Kidney (tissue), 14 donors: ENCODE measurements around the gene RNF11. TPM values are rescaled to one million over a fixed set of nuclear protein-coding genes. Genes with fewer than 3 reads are reported as not detected.

Source experiments
- DNase-seq, 5 donors: peaks; one replicate each; pipeline ENCODE4 v3.0.0-alpha.2; 2013 to 2020
- FAIRE-seq: peaks from 2 replicates; lab custom pipeline; 2012; peaks lifted over from hg19 to GRCh38; lab: Jason Lieb, UNC
- H3K27ac ChIP-seq, 2 donors: one replicate each; pipeline ENCODE4 v1.7.0; 2013; ENCODE audit warnings: low read depth in 2 of 2, low read length in 2 of 2, inconsistent platforms in 1 of 2
- H3K27me3 ChIP-seq: one replicate; pipeline ENCODE4 v1.7.1; 2013; ENCODE audit warnings: low read length, inconsistent platforms; ENCODE audit not compliant: control insufficient read depth, insufficient read depth
- H3K36me3 ChIP-seq, 3 donors: one replicate each; pipeline versions ENCODE4 v1.7.0 to v1.7.1; 2013; ENCODE audit warnings: low read length in 3 of 3, control low read depth in 1 of 3, inconsistent platforms in 1 of 3; ENCODE audit not compliant: insufficient read depth in 3 of 3, control insufficient read depth in 2 of 3
- H3K4me1 ChIP-seq, 3 donors: one replicate each; pipeline versions ENCODE4 v1.7.0 to v1.7.1; 2013; ENCODE audit warnings: low read length in 3 of 3, inconsistent platforms in 1 of 3, low read depth in 1 of 3; ENCODE audit not compliant: control insufficient read depth in 2 of 3, insufficient read depth in 2 of 3
- H3K4me3 ChIP-seq, 3 donors: one replicate each; pipeline versions ENCODE4 v1.7.0 to v1.8.1; 2013; ENCODE audit warnings: low read length in 3 of 3, control low read depth in 1 of 3, inconsistent platforms in 1 of 3
- H3K9ac ChIP-seq, 3 donors: one replicate each; pipeline versions ENCODE4 v1.7.0 to v1.7.1; 2013; ENCODE audit warnings: low read length in 3 of 3, control low read depth in 1 of 3, inconsistent platforms in 1 of 3
- H3K9me3 ChIP-seq, 3 donors: one replicate each; pipeline versions ENCODE4 v1.7.0 to v1.7.1; 2013; ENCODE audit warnings: low read length in 3 of 3, control low read depth in 1 of 3, inconsistent platforms in 1 of 3; ENCODE audit not compliant: control insufficient read depth in 2 of 3, insufficient read depth in 1 of 3
- CTCF ChIP-seq: IDR thresholded peaks from 3 replicates; pipeline ENCODE4 v1.5.1; 2012; ENCODE audit warnings: mild to moderate bottlenecking, moderate library complexity, borderline replicate concordance; ENCODE audit not compliant: insufficient read depth; ENCODE audit errors: extremely low read depth
- intact Hi-C: fragments of 100-400 bp; cut with DNase I; formaldehyde crosslinking; loops from one replicate; pipeline ENCODE4 v1.11.1; 2022
- polyA plus RNA-seq: library from polyadenylated mRNA; stranded (reverse); fragments of 350-450 nt; fragmentation: Illumina TruSeq; extraction: RNeasy Lipid Tissue Mini Kit (QIAGEN cat#74804); gene quantifications from one replicate; pipeline ENCODE4 v1.2.3, GENCODE V29; 2014; ENCODE audit warnings: low read depth, low replicate concordance; ENCODE audit not compliant: insufficient read depth
- total RNA-seq: library from RNA; stranded (reverse); fragmentation: NEBNext Ultra II Directional; extraction: Animal tissue kit (Norgen Biotek cat#: 25700); gene quantifications from one replicate; pipeline ENCODE4 v1.2.1, GENCODE V29; 2021
- donor health status: control.
- donor health status: control.
- donor health status: control.
- donor health status: control.
- donor health status: control.
- donor health status: DM: yes; HTN: yes; CAD: no.
- donor health status: Normal renal cell carcinoma (clear cell type).

RNF11 gene
- total and polyA plus RNA-seq, 2 donors from 2014 or later, result 62.5 to 105 TPM

GRCh38 chr1:51309291-51309690 is 73.2 kb downstream of the RNF11 start:
- Histone ChIP-seq H3K4me1 (peaks cover 0 to 17% (median 15%) of the 10 kb centered on the region in 3 donors), H3K27me3 (no peaks in the 10 kb centered on the region), H3K4me3 (no peak overlapping the region), H3K27ac (no peak overlapping the region), H3K9ac (no peak overlapping the region), H3K9me3 (no peaks in the 10 kb centered on the region), H3K36me3 (no peaks in the 10 kb centered on the region)
- intact Hi-C loops, result loop anchor here (10.0 kb wide), 1 partner anchor 226 kb away; no protein-coding TSS in a partner anchor
- no peak for TF ChIP-seq CTCF
- FAIRE-seq (no peak), DNase-seq (no peak)

DNA sequence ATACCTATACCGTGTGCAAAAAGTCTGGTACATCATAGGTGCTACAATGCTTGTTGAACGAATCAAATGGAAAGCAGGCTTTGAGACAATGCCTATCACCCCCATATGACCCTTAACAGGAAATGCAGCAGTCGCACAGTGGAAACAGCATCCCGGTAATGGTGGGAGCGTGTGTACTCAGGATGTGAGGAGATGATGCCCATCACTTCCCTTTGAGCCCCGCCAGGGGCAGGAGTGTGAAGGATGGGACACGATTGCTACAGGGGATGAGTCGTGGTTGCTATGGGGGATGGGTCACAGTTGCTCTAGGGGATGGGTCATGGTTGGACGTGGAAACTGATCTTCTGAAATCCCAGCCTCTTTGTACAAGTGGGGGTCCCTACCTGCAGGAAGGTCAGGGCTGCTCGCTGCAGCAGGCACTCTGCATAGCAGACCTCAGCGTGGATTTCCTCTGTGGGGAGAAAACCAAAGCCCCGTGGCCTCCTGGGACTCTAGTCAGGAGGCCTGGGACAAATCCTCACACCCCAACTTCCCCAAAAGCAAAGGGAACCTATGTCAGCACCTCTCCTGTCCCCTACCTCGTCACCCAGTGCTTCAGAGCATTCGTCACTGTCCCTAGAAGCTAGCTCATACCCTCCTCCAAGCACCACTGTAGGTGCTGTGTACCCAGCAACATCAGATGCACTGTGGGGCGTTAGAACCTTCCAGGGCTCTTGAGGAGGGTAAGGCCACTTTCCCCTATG is 75.0 kb downstream of the RNF11 start:
- no peaks in the 10 kb centered on the region for H3K9me3 ChIP-seq
- DNase-seq (no peak), FAIRE-seq (no peak)
- H3K27me3 ChIP-seq, result no peaks in the 10 kb centered on the region
- intact Hi-C loops, result no loop called here
- H3K27ac ChIP-seq, result no peak overlapping the region
- no peak for TF ChIP-seq CTCF
- no peaks in the 10 kb centered on the region for H3K36me3 ChIP-seq
- peaks cover 0 to 12% (median 5%) of the 10 kb centered on the region in 3 donors for H3K4me1 ChIP-seq
- no peak overlapping the region for H3K9ac ChIP-seq
- H3K4me3 ChIP-seq, result no peak overlapping the region

DNA sequence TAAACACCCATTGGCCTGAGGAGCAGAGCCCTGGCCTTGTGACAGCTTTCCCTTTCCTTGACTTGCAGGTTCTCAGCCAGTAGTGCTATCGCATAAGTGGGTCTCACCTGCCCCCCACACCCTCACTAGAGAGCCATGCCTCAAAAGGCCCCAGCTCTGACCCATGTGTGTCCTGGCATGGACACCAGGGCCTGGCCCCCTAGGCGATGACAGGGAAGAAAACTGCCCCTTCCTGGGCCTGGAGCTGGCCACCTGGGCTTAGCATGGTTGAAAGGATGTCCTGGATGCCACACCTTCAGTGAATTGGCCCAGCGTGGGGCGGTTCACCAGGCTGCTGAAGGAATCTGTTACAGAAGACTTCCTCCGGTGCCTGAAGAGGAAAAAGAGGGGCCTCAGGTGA is 75.8 kb downstream of the RNF11 start:
- DNase-seq (no peak), FAIRE-seq (no peak)
- Histone ChIP-seq H3K9me3 (no peaks in the 10 kb centered on the region), H3K4me3 (no peak overlapping the region), H3K27me3 (no peaks in the 10 kb centered on the region), H3K27ac (no peak overlapping the region), H3K4me1 (peaks cover 0 to 19% (median 13%) of the 10 kb centered on the region in 3 donors), H3K9ac (no peak overlapping the region), H3K36me3 (no peaks in the 10 kb centered on the region)
- TF ChIP-seq CTCF, result no peak
- intact Hi-C loops, result no loop called here
